Testis (tissue), 3 donors: ENCODE data around the gene CFAP61. TPM values are rescaled to one million over a fixed set of nuclear protein-coding genes. Genes with fewer than 3 reads are reported as not detected.
"Not testable (repeated sequence)": the region's sequence is repeated elsewhere in the genome, so short reads cannot be mapped to it uniquely, and the experiment has no call there.

Experiments used
- DNase-seq: peaks from one replicate; pipeline ENCODE4 v3.0.0-alpha.2; 2019
- H3K27ac ChIP-seq, 2 donors: fragments of 200-600 bp; sonication (generic); one replicate each; pipeline ENCODE4 v1.5.1; 2019
- H3K27me3 ChIP-seq: fragments of 200-600 bp; sonication (generic); one replicate; pipeline ENCODE4 v1.5.1; 2019
- H3K36me3 ChIP-seq: fragments of 200-600 bp; sonication (generic); one replicate; pipeline ENCODE4 v1.5.1; 2017; ENCODE audit warnings: low read depth; ENCODE audit errors: missing control alignments
- H3K4me1 ChIP-seq: fragments of 200-600 bp; sonication (generic); one replicate; pipeline ENCODE4 v1.5.1; 2019
- H3K4me3 ChIP-seq, 2 donors: fragments of 200-600 bp; sonication (generic); one replicate each; pipeline ENCODE4 v1.5.1; 2017 to 2019
- H3K9me3 ChIP-seq: fragments of 200-600 bp; sonication (generic); one replicate; pipeline ENCODE4 v1.5.1; 2017
- CTCF ChIP-seq, 3 experiments: fragments of 450-650 bp in 2 of 3; fragments of 200-600 bp in 1 of 3; sonication (generic) in 1 of 3; IDR thresholded peaks; one replicate each; pipeline ENCODE4 v1.5.1; 2016 to 2019; ENCODE audit warnings: antibody characterized with exemption in 3 of 3, mild to moderate bottlenecking in 2 of 3, moderate library complexity in 1 of 3
- POLR2A ChIP-seq: fragments of 450-650 bp; IDR thresholded peaks from one replicate; pipeline ENCODE4 v1.6.1; 2017; ENCODE audit warnings: antibody characterized with exemption, mild to moderate bottlenecking, moderate library complexity
- WGBS, 2 donors: methylation state at CpG; one replicate each; pipeline ENCODE4 v1.1.5; 2018; 5-methylcytosine and 5-hydroxymethylcytosine counted together
- intact Hi-C: fragments of 100-400 bp; cut with DNase I; formaldehyde crosslinking; loops from one replicate; pipeline ENCODE4 v1.15.1; 2023; ENCODE audit warnings: low total_unique reads
- polyA plus RNA-seq: library from polyadenylated mRNA; stranded (reverse); fragments of 350-450 nt; fragmentation: Illumina TruSeq; extraction: RNeasy Lipid Tissue Mini Kit (QIAGEN cat#74804); gene quantifications from one replicate; pipeline ENCODE4 v1.2.3, GENCODE V29; 2014; ENCODE audit warnings: low read depth, low replicate concordance; ENCODE audit not compliant: insufficient read depth
- total RNA-seq, 2 donors: library from RNA; depleted of rRNA; stranded (reverse); fragments of >200 nt; gene quantifications; one replicate each; pipeline ENCODE4 v1.2.3, GENCODE V29; 2016

Gene CFAP61
- total and polyA plus RNA-seq, 3 donors from 2014 or later = 21.4 to 76.0 (median 27.3) TPM

- Histone ChIP-seq H3K27ac (no peak overlapping the region), H3K9me3 (no peaks in the 10 kb centered on the region), H3K36me3 (no peaks in the 10 kb centered on the region), H3K4me3 (no peak overlapping the region), H3K27me3 (no peaks in the 10 kb centered on the region), H3K4me1 (no peaks in the 10 kb centered on the region)
- intact Hi-C loops = no loop called here
- TF ChIP-seq CTCF (IDR thresholded peaks at IDR 0.05) (peak in 2 of 3 experiments; percentile 52 to 61), POLR2A (no peak)
- DNase-seq = peak; percentile 52
- WGBS, 2 donors = 62 to 69% methylated on average over 11 of the region's 11 CpGs
Observed at GRCh38 chr20:20237093-20237959, 185.0 kb downstream of the CFAP61 start.

GRCh38 chr20:20241976-20242375 is 189.6 kb downstream of the CFAP61 start:
- intact Hi-C loops = no loop called here
- H3K36me3 ChIP-seq = no peaks in the 10 kb centered on the region
- 89 to 93% methylated on average over 1 of the region's 1 CpG for WGBS, 2 donors
- no peaks in the 10 kb centered on the region for H3K4me1 ChIP-seq
- no peak for TF ChIP-seq CTCF (IDR thresholded peaks at IDR 0.05)
- no peak for TF ChIP-seq POLR2A
- H3K9me3 ChIP-seq = no peaks in the 10 kb centered on the region
- H3K27ac ChIP-seq = no peak overlapping the region
- H3K27me3 ChIP-seq = no peaks in the 10 kb centered on the region
- DNase-seq = no peak
- no peak overlapping the region for H3K4me3 ChIP-seq

GRCh38 chr20:20244384-20244783 is 192.1 kb downstream of the CFAP61 start:
- intact Hi-C loops, H3K27ac ChIP-seq, H3K27me3 ChIP-seq, H3K9me3 ChIP-seq, H3K4me1 ChIP-seq, H3K4me3 ChIP-seq, H3K36me3 ChIP-seq, DNase-seq: not testable (repeated sequence)
- 88 to 95% methylated on average over 1 of the region's 1 CpG for WGBS, 2 donors

- Histone ChIP-seq H3K4me1 (no peaks in the 10 kb centered on the region), H3K4me3 (no peak overlapping the region), H3K27ac (no peak overlapping the region), H3K27me3 (no peaks in the 10 kb centered on the region), H3K9me3 (no peaks in the 10 kb centered on the region), H3K36me3 (no peaks in the 10 kb centered on the region)
- no peak for DNase-seq
- intact Hi-C loops = no loop called here
- WGBS, 2 donors = 72 to 76% methylated on average over 15 of the region's 15 CpGs
- TF ChIP-seq POLR2A (no peak), CTCF (IDR thresholded peaks at IDR 0.05) (no peak)
Observed at GRCh38 chr20:20246996-20247633, 194.8 kb downstream of the CFAP61 start.

GRCh38 chr20:20248620-20249200 is 196.4 kb downstream of the CFAP61 start:
- TF ChIP-seq POLR2A (no peak), CTCF (IDR thresholded peaks at IDR 0.05) (no peak)
- DNase-seq = no peak
- Histone ChIP-seq H3K36me3 (no peaks in the 10 kb centered on the region), H3K9me3 (no peaks in the 10 kb centered on the region), H3K4me3 (no peak overlapping the region), H3K27ac (no peak overlapping the region), H3K4me1 (no peaks in the 10 kb centered on the region), H3K27me3 (no peaks in the 10 kb centered on the region)
- WGBS, 2 donors = 84 to 87% methylated on average over 6 of the region's 6 CpGs
- intact Hi-C loops = no loop called here
